GM12873 (cell line): ENCODE data around the gene AKAP9.

ENCODE experiments used
- TF ChIP-seq, protein P1 (sequence below): IDR thresholded peaks from 2 replicates; pipeline ENCODE4 v1.5.1; 2012; ENCODE audit warnings: low read depth, mild to moderate bottlenecking, moderate library complexity, low read length, control low read depth; ENCODE audit not compliant: insufficient read depth; ENCODE audit errors: missing control alignments

Gene AKAP9

DNA sequence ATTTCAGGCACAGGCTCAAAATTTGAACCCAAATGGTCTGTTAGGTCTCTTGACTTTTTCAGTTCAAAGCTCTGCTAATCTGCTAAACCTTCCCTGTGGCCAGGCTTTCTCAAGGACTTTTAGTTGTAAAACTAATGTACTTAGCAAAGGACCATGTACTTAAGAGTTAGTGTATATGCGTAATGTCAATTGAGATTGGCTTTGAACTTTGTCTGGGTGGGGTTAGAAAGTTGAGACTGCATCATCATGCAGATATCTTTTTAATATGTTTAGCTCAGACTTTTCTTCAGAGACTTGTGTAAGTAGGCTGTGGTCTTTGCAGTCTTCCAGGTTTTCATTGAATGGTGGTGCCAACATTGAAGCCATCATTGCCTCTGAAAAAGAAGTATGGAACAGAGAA is 159.9 kb downstream of the AKAP9 start:
- TF ChIP-seq, protein P1, sequence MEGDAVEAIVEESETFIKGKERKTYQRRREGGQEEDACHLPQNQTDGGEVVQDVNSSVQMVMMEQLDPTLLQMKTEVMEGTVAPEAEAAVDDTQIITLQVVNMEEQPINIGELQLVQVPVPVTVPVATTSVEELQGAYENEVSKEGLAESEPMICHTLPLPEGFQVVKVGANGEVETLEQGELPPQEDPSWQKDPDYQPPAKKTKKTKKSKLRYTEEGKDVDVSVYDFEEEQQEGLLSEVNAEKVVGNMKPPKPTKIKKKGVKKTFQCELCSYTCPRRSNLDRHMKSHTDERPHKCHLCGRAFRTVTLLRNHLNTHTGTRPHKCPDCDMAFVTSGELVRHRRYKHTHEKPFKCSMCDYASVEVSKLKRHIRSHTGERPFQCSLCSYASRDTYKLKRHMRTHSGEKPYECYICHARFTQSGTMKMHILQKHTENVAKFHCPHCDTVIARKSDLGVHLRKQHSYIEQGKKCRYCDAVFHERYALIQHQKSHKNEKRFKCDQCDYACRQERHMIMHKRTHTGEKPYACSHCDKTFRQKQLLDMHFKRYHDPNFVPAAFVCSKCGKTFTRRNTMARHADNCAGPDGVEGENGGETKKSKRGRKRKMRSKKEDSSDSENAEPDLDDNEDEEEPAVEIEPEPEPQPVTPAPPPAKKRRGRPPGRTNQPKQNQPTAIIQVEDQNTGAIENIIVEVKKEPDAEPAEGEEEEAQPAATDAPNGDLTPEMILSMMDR, result no peak

DNA sequence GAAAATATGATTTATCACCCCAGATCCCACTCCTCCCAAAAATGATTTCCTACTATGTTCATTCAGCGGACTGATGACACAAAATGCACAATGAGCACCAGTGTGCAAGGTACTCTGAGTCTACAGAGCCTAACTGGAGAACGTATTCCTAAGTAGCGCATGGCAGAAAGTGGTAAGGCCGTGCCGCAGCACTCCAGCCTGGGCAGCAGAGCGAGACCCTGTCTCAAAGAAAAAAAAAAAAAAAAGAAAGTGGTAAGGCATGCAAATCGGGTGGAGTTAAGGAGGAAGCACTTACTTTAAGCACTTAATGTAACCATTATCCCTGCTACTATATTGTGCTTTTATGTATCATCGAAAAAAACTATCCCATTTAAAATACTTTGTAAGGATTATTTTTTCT is 168.2 kb downstream of the AKAP9 start:
- TF ChIP-seq, protein P1, result no peak

DNA sequence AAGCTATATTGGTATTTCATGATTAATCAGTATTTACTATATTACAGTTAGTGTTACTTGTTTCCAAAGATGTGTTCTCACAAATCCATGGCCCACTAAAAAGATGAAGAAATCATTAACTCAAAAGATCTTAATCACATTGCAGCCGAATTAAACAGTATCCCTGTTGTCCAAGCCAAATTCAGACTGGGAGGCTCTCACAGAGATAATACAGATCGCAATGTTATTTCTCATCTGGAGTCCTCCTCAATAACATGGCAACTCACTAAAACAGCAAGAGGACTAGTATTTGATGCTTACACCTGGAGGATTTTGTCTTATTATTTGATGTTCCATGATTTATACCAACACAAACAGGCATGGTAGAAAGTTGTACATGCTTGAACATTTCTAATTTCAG is 170.2 kb downstream of the AKAP9 start:
- TF ChIP-seq, protein P1, result no peak

DNA sequence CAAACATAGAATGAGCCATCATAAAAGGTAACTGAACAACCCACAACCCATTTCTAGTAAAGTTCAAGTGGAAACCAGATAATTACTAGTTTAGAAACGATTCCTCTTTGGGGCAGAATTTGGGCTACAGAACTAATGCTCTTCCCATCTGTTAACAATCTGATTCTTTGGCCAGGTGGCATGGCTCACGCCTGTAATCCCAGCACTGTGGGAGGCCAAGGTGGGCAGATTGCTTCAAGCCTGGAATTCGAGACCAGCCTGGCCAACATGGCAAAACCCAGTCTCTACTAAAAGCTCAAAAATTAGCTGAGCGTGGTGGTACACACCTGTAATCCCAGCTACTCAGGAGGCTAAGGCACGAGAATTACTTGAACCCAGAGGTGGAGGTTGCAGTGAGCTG is 175.2 kb downstream of the AKAP9 start:
- TF ChIP-seq, protein P1, result no peak

DNA sequence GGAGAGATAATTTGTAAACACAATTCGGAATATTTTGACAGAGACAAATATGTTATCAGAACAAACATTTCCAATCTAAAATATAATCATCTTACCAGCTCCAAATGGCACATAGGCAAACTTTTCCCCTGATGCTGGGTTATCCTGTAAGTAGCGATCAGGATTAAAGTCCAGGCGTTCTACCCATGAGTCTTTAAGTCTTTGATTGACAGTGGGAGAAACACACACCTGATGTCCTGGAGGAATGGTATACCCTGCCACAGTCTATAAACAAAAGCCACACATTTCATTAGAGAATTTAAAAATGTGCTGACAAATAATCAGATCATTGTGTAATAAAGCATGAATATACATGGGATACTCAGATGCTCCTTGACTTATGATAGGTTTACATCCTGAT is 176.3 kb downstream of the AKAP9 start:
- TF ChIP-seq, protein P1, result no peak

DNA sequence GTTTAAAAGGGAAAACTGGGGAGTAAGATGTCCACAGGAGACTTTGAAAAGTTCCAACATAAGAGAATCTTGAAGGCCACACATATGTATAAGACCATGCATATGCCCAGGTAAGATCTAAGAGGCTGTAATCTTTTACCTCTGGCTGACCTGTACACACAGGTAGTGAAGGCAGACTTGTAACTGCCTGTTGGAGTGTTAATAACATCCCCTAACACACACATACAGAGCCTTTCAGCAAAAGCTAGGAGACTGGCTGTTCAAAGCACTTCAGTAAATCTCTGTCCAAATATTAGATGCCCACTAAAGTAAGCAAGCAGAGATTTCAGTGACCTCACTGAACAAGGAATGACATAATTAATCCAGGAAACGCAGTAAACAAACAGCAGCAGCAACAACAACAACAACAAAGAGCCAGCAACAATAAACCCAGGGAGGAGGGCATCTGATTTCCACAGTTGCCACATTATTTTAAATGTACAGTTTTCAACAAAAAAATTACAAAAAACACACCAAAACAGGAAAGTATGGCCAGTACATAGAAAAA is 178.6 kb downstream of the AKAP9 start:
- TF ChIP-seq, protein P1, result no peak

DNA sequence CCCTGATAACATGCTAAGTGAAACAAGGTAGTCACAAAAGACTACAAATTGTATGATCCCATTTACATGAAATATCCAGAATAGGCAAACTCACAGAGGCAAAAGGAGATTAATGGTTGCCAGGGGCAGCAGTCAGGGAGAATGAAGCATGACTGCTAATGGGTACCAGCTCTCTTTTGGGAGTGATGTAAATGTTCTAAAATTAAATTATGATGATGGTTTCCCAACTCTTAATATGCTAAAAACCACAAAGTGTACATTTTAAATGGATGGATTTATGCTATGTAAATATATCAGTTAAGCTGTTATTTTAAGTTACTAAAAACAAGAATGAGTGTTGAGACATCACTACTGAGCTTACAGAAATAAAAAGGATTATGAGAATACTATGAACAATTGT is 181.0 kb downstream of the AKAP9 start:
- TF ChIP-seq, protein P1, result no peak
